GM18867 (cell line): ENCODE results near the gene DRD2.

Experiments used
- ATAC-seq: cut with Tn5 transposase; IDR thresholded peaks from one replicate; pipeline ENCODE4 v1.9.1; 2021; ENCODE audit warnings: mild to moderate bottlenecking, moderate library complexity; ENCODE audit not compliant: unreplicated experiment

DRD2 gene

GRCh38 chr11:113447621-113448315 is 27.4 kb downstream of the DRD2 start:
- ATAC-seq, result no peak

- no peak for ATAC-seq
These were observed 28.3 kb downstream of the DRD2 start for GRCh38 chr11:113446938-113447337.

DNA sequence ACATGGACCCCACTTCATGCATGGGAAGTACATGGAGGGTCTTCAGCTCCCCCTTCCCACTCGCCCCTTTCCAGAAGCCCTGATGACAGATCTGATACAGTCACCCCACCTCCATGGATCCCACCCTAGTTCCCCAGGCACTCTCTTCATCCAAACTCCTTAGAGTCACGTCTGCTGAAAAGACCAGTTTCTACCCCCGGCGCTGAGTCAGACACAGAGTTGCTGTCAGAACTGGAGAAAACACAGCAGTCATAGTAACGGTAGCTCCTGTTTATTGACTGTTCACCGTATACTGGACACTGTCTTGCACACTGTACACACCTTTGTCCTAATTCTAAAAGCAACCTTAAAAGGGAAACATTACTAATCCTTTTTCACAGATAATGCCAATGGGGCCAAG is 29.1 kb downstream of the DRD2 start:
- peak; percentile 77 for ATAC-seq

- ATAC-seq, result no peak
These were observed 30.6 kb downstream of the DRD2 start for GRCh38 chr11:113444502-113445123.

DNA sequence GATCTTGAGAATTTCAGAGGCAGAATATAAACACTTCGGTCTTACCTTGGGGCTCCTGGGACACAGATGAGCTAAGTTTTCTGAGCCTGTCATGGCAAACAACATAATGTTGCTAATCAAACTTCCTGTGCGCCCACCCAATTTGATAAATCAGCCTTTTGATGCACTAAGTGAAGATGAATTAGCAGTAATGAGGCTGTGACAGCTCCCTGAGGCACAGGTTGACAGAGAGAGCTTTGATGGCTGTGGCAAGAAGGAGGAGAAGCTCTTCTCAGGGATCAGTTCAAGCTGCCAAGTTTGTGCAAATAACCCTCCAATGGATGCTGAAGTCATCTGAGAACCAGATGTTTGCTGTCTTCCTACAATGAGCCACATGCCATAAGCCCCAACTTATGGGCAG is 34.4 kb downstream of the DRD2 start:
- ATAC-seq, result no peak

DNA sequence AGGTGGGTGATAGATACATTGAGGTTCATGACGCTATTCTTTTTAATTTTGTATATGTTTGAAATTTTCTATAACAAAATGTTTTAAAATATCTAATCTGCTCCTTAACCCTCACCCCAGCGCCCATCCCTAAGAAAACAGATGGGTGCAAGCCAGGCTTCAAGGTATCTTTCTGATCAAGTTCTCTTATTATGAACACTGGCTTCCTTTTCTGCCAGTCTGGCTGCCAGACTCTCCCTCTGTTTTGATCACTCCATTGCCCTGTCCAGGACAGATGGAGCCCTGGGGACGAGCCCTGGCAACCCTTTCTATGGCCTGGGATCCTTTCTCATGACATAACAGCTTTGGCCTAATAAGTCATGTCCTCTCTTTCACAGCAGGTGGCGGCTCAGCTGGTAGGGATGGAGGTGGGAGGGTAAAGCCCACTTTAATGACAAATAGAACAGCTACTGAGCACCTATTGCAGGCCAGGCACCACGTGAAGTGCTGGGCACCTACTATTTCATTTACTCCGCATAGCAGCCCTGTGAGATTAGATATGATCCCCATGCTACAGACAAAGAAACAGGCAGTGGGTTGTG is 38.4 kb downstream of the DRD2 start:
- no peak for ATAC-seq

DNA sequence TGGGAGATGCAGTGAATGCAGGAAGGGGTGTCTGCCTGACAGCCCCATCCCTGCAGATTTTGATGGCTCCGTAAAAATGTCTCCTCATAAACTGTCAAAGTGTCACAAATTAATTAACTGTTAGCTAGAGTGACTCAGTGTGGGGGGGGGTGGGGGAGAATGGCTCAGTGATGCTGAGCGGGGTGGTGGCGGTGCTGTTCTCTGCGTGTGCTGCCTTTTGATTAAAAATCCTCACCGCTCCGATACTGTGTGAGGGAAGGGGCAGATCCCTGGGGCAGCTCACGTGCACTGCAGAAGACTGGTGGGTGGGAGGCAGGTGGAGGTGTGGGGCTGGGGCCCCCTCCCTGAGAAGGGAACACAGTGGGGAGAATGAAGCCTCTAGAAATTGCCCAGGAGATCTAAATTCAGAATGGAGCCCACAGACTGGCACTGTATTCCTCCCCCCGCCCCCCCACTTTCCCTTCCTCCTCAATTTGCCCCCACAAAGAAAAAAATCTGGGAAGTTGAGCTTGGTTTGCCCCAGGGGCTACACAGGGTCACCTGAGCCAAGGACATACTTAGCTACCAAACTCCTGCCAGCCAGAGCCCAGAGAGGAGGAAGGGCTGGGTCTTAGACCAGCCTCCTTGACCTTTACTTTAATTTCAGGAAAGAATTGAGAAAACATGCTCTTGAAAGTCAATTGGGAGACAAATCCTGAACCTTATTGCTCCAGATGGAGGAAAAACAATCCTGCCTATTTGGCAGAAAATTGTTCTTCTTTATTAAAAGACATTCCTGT is 39.8 kb downstream of the DRD2 start:
- ATAC-seq, result no peak

DNA sequence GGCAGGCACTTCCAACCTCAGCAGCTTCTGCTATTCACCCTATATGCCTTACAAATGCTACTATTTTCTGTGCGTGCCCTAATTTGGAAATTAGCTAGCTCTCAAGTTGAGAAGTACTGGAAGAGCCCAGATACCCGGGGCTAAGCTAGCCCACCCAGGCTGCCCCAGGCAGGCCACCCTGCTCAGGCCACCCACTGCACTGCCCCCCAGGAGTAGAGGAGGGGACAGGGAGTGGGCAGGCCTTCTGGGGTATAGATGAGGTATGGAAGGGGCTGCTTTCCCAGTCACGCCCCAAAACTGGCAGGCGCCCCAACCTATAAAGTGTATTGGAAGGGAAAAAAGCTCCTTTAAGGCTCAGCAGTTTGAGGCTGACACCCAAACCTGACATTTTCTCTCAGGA is 43.5 kb downstream of the DRD2 start:
- no peak for ATAC-seq

- ATAC-seq, result no peak
These were observed 48.5 kb downstream of the DRD2 start for GRCh38 chr11:113426686-113427085.

GRCh38 chr11:113420808-113421207 is 54.4 kb downstream of the DRD2 start:
- no peak for ATAC-seq

- no peak for ATAC-seq
These were observed 55.7 kb downstream of the DRD2 start for GRCh38 chr11:113419454-113420003.

DNA sequence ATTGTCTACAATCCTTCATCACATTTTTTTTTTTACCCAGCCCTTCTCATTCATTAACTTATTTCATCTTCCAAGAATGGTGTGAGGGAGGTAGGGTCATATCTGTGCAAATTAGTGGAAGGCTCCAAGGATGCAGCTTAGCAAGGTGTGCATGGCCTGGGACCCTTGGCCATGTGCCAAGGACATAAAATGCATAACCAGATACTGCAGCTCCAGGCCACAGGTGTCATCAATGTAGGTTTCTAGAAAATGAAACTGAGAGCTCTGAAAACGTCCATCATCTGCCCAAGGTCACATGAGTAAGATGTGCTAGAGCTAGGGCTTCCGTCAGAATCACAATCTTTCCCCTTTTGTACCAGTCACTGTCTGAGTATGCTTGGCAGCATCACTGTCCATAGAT is 57.8 kb downstream of the DRD2 start:
- peak; percentile 83 for ATAC-seq

- ATAC-seq, result no peak
These were observed 59.9 kb downstream of the DRD2 start for GRCh38 chr11:113415343-113415742.

- ATAC-seq, result no peak
These were observed 62.5 kb downstream of the DRD2 start for GRCh38 chr11:113412675-113413074.

DNA sequence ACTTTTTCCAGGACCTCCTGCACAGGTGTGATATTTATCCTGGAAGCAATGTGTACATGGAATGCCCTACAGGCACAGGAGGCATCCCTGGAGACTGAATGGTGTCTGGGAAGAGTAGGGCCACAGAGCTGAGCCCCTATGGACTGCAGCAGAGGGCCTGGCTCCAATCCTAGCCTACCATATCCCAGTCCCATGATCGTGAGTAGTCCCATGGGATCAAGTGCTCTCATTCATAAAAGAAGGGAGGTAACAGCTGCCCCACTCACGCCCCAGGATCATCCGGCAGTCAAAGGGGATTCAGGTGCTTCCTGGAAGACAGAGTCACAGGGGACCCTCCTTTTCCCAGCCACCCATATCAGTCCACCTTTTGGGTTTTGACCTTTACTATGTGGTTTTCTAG is 63.7 kb downstream of the DRD2 start:
- no peak for ATAC-seq

GRCh38 chr11:113410414-113411135 is 64.6 kb downstream of the DRD2 start:
- ATAC-seq, result no peak

DNA sequence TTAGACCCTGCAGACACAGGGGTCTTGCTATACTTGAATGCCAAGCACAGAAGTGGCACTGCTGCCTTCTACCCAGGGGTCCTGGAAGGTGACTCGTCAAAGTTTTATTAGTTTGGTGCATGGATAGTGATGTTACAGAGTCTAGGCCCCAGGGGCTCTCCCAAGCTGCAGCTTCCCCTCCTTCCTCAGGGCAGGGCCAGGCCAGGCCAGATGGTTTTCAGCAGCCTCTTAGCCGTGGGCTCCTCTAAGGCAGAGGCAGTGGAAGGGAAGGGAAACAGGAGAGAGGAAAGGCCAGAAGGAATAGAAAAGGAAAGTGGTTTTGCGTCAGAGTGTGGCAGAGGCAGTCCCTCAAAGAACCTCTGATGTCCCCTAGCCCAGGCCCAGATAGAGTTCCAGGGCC is 65.7 kb downstream of the DRD2 start:
- no peak for ATAC-seq

DNA sequence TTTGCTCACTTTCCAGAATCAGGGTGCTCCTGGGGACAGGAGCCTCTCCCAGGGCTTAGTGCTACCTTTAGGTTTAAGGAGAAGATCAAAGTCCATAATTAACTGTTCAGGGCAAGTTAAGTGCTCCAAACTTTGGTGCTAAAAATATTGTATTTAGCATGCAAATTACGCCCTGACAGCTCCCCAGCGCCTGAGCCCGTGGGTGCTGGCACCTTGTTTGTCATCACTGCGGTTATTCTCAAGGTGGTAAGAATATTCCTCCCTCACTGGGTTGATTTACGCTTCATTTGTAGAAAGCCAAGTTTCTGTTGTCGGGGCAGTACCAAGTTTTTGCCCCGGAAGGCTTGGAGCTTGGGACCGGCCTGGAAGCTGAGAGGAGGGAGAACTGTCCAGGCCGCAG is 66.3 kb downstream of the DRD2 start:
- ATAC-seq, result no peak

DNA sequence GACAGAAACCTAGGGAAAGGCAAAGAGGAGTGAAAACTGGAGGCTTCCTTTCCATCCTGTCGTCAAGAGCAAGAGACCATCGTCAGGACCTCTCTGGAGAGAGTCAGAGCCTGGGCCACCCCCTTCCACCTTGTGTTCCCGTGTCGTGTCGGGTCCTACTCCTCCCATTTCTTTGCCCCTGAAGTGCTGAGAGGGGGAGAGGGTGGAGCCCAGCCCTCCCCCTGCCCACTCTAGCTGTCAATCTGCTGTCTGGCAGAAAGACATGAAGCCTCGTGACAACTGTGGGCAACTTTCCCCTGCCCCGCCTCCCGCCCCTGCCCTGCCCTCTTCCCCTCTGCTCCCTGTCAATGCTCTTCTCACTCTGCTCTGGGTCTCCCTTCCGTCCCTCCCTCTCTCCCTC is 67.0 kb downstream of the DRD2 start:
- ATAC-seq, result no peak

DNA sequence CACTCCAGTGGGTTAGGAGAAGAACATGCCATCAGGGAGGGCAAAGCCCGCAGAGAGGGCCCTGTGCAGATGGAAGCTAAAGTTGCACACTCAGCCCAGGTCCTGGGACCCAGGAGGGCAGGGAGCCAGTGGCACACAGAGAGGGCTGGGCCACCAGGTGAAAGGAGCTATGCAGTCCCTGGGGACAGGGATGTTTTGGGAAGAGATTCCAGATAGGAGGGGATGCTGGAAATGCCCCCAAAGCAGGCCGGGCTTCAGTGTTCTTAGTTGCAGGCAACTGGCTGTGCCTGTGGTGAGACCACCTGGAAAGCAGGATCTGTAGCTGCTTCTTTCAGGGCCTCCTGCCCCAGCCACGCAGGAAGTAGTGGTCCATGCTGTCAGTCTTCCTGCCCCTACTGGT is 68.0 kb downstream of the DRD2 start:
- no peak for ATAC-seq
